Lower leg skin (tissue), 4 donors: Measurements from ENCODE around the gene ZNF211. TPM values are rescaled to one million over a fixed set of nuclear protein-coding genes. Genes with fewer than 3 reads are reported as not detected.

Experiments used
- DNase-seq, 2 donors: peaks; one replicate each; pipeline ENCODE4 v3.0.0-alpha.2; 2019; ENCODE audit warnings: low spot score in 2 of 2
- H3K4me3 ChIP-seq: fragments of 200-600 bp; sonication (generic); 2 replicates; pipeline ENCODE4 v1.5.1; 2017; ENCODE audit warnings: mild to moderate bottlenecking, low read depth; ENCODE audit not compliant: poor library complexity, severe bottlenecking
- CTCF ChIP-seq, 3 donors: fragments of 450-650 bp; IDR thresholded peaks; one replicate each; pipeline ENCODE4 v1.5.1; 2016; ENCODE audit warnings: antibody characterized with exemption in 3 of 3, mild to moderate bottlenecking in 3 of 3, moderate library complexity in 2 of 3
- POLR2A ChIP-seq, 2 donors: fragments of 450-650 bp; IDR thresholded peaks; one replicate each; pipeline ENCODE4 v1.6.1; 2016 to 2017; ENCODE audit warnings: antibody characterized with exemption in 2 of 2, mild to moderate bottlenecking in 1 of 2, moderate library complexity in 1 of 2
- WGBS, 2 donors: methylation state at CpG; one replicate each; pipeline ENCODE4 v1.1.5; 2018; 5-methylcytosine and 5-hydroxymethylcytosine counted together
- intact Hi-C: fragments of 100-400 bp; cut with DNase I; formaldehyde crosslinking; loops from one replicate; pipeline ENCODE4 v1.15.0; 2023; ENCODE audit warnings: low total_unique reads
- total RNA-seq, 4 donors: library from RNA; depleted of rRNA; stranded (reverse); fragments of >200 nt; gene quantifications; one replicate each; pipeline ENCODE4 v1.1.0, GENCODE V29; 2016

Gene ZNF211
- total RNA-seq, 4 donors from 2014 or later: 12.9 to 33.5 (median 17.7) TPM

DNA sequence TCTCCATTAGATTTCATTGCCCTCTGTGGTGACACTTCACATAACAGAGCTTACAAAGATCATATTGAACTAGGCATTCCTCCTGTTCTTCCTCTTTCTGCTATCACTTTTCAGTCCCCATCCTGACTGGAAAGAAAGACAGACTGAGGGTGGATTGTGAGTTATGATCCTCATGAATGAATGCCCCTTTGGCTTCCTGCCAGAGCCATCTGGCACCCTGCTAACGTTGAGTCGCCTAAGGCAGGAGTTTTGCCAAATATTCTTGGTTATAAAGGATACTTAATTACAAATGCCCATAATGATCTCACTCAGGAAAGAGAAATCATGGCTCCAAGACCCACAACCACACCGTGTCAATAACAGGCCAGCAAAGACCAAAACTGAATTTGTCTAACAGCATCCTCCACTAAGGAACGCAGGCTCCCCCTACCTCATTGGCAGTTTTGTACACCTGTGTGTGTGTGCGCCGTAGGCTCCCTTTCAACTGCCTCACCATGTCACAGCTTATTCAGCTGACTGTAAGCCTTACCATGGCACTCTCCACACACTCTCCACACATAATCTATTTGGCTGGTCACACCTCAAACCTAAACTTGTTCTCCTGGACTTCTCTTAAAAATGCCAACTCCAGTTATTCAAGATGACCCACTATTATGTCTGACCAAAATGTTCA, 15.5 kb downstream of the ZNF211 start:
- TF ChIP-seq CTCF (IDR thresholded peaks at IDR 0.05): no peak
- TF ChIP-seq POLR2A (IDR thresholded peaks at IDR 0.05): no peak
- no peak for DNase-seq
- WGBS, 2 donors: 45 to 48% methylated on average over 6 of the region's 6 CpGs
- intact Hi-C loops: no loop called here
- H3K4me3 ChIP-seq: no peak overlapping the region

DNA sequence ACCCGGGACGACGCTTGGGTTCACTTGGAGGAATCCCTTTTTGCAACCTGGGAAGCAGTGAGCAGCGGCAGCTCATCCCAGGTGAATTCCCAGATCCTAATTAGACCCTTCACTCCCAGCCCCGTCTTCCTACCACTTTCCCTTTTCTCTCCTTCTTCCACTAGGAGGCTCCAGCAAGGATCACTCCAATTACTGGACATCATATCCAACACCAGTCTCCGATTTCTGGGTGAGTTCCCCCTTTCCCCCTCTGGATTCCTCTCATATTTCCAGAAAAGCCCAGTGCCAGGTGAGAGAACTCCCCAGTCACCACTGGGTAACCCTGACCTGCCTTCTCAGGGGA, 18.7 kb downstream of the ZNF211 start:
- whole genome bisulfite sequencing, 2 donors: 36 to 47% methylated on average over 6 of the region's 6 CpGs
- H3K4me3 ChIP-seq: no peak overlapping the region
- TF ChIP-seq CTCF (IDR thresholded peaks at IDR 0.05) (no peak), POLR2A (IDR thresholded peaks at IDR 0.05) (no peak)
- intact Hi-C loops: no loop called here
- no peak for DNase-seq

- H3K4me3 ChIP-seq: no peak overlapping the region
- intact Hi-C loops: no loop called here
- no peak for DNase-seq
- TF ChIP-seq POLR2A (IDR thresholded peaks at IDR 0.05) (no peak), CTCF (IDR thresholded peaks at IDR 0.05) (no peak)
- whole genome bisulfite sequencing, 2 donors: 81 to 100% methylated on average over 2 of the region's 2 CpGs
These were observed 20.7 kb downstream of the ZNF211 start for GRCh38 chr19:57653689-57654088.

DNA sequence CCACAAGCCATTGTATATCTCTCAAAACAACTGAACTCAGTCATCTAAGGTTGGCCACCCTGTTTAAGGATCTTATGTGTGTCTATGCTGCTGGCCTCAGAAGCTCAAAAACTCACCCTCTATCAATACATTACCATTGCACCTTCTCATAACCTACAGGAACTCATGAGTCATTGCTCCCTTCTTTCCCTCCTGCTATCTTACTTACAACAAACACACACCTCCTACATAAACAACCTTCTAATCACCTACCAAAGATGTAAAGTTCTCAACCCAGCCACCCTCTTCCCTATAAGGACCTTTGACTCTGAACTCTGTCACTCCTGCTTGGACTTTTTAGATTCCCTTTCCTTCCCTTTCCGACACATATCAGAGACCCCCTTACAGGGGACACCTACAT, 22.5 kb downstream of the ZNF211 start:
- intact Hi-C loops: no loop called here
- WGBS, 2 donors: 96 to 100% methylated on average over 1 of the region's 1 CpG
- no peak for DNase-seq
- H3K4me3 ChIP-seq: no peak overlapping the region
- no peak for TF ChIP-seq CTCF (IDR thresholded peaks at IDR 0.05)
- no peak for TF ChIP-seq POLR2A (IDR thresholded peaks at IDR 0.05)

DNA sequence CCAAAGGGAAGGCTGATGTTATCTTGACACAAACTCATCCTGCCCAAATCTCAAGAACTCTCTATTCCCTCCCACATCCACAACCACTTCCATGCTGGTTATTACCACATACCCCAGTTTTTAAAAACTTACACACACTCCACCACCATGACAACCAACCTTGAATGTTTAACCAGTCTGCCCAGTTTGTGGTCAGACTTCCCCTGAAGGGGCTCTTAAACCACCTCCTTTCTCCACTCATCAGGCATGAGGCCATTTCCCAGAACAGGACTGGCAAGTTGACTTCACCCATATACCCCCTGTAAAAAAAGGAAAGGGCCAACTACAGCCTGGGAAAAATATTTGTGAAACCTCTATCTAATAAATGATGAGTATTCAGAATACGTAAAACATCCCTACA, 23.4 kb downstream of the ZNF211 start:
- intact Hi-C loops: no loop called here
- 74% methylated on average over 1 of the region's 1 CpG for WGBS, 2 donors
- TF ChIP-seq POLR2A (IDR thresholded peaks at IDR 0.05) (no peak), CTCF (IDR thresholded peaks at IDR 0.05) (no peak)
- no peak for DNase-seq
- H3K4me3 ChIP-seq: no peak overlapping the region
